HUES48 (cell line): ENCODE measurements around the gene GBF1.
"Not testable (repeated sequence)": the region's sequence is repeated elsewhere in the genome, so short reads cannot be mapped to it uniquely, and the experiment has no call there.

Source experiments
- H3K27ac ChIP-seq: one replicate; pipeline ENCODE4 v1.7.0; 2013; ENCODE audit warnings: low read depth, low read length, inconsistent platforms
- H3K27me3 ChIP-seq: 2 replicates; pipeline ENCODE4 v1.6.1; 2013; ENCODE audit warnings: mild to moderate bottlenecking, low read length; ENCODE audit not compliant: control insufficient read depth, insufficient read depth
- H3K36me3 ChIP-seq: 2 replicates; pipeline ENCODE4 v1.6.1; 2013; ENCODE audit warnings: low read length; ENCODE audit not compliant: control insufficient read depth, insufficient read depth
- H3K4me1 ChIP-seq: 2 replicates; pipeline ENCODE4 v1.6.1; 2013; ENCODE audit warnings: mild to moderate bottlenecking, low read length; ENCODE audit not compliant: control insufficient read depth, insufficient read depth
- H3K4me3 ChIP-seq: 2 replicates; pipeline ENCODE4 v1.5.1; 2013; ENCODE audit warnings: mild to moderate bottlenecking, low read depth, low read length
- H3K9ac ChIP-seq: 2 replicates; pipeline ENCODE4 v1.6.1; 2013; ENCODE audit warnings: mild to moderate bottlenecking, low read depth, low read length, moderate library complexity
- H3K9me3 ChIP-seq: 2 replicates; pipeline ENCODE4 v1.6.1; 2013; ENCODE audit warnings: low read length; ENCODE audit not compliant: control insufficient read depth, insufficient read depth

The GBF1 gene

GRCh38 chr10:102245082-102245931, at the start of gene GBF1:
Gene GBF1 (plus strand): TSS chr10:102245532. CDS start chr10:102258939, 13,407 bp downstream.
- peaks cover 32% of the 10 kb centered on the region for H3K27me3 ChIP-seq
- H3K36me3 ChIP-seq = no peaks in the 10 kb centered on the region
- no peaks in the 10 kb centered on the region for H3K9me3 ChIP-seq
- H3K27ac ChIP-seq = peak within 1 kb of the TSS; percentile 73
- peaks cover 18% of the 10 kb centered on the region for H3K4me1 ChIP-seq
- H3K9ac ChIP-seq = peak within 1 kb of the TSS; percentile 37; the same call in 1 of the 2 replicates
- H3K4me3 ChIP-seq = peak within 1 kb of the TSS; percentile 94

- peaks cover 15% of the 10 kb centered on the region for H3K9me3 ChIP-seq
Observed at GRCh38 chr10:102196893-102197292, 48.4 kb upstream of the GBF1 start.

GRCh38 chr10:102198027-102198426, 47.3 kb upstream of the GBF1 start:
- H3K9me3 ChIP-seq = peaks cover 17% of the 10 kb centered on the region
- H3K9ac ChIP-seq = no peak overlapping the region
- no peaks in the 10 kb centered on the region for H3K36me3 ChIP-seq
- H3K4me3 ChIP-seq = no peak overlapping the region
- H3K4me1 ChIP-seq = no peaks in the 10 kb centered on the region
- H3K27ac ChIP-seq = no peak overlapping the region
- no peaks in the 10 kb centered on the region for H3K27me3 ChIP-seq

More at GRCh38 chr10:102196893-102197292, 48.4 kb upstream of the GBF1 start:
- H3K36me3 ChIP-seq = no peaks in the 10 kb centered on the region
- no peaks in the 10 kb centered on the region for H3K27me3 ChIP-seq
- no peak overlapping the region for H3K27ac ChIP-seq
- H3K9ac ChIP-seq = no peak overlapping the region
- H3K4me3 ChIP-seq = no peak overlapping the region
- H3K4me1 ChIP-seq = no peaks in the 10 kb centered on the region

GRCh38 chr10:102200751-102201640, 44.3 kb upstream of the GBF1 start:
- peaks cover 30% of the 10 kb centered on the region for H3K9me3 ChIP-seq
- no peak overlapping the region for H3K27ac ChIP-seq
- no peak overlapping the region for H3K4me3 ChIP-seq
- no peaks in the 10 kb centered on the region for H3K36me3 ChIP-seq
- H3K4me1 ChIP-seq = no peaks in the 10 kb centered on the region
- no peak overlapping the region for H3K9ac ChIP-seq
- H3K27me3 ChIP-seq = no peaks in the 10 kb centered on the region

- no peak overlapping the region for H3K27ac ChIP-seq
- H3K9me3 ChIP-seq = peaks cover 30% of the 10 kb centered on the region
- H3K4me3 ChIP-seq = no peak overlapping the region
- no peak overlapping the region for H3K9ac ChIP-seq
- no peaks in the 10 kb centered on the region for H3K27me3 ChIP-seq
- H3K36me3 ChIP-seq = no peaks in the 10 kb centered on the region
- H3K4me1 ChIP-seq = no peaks in the 10 kb centered on the region
Observed at GRCh38 chr10:102202386-102202785, 42.9 kb upstream of the GBF1 start.

GRCh38 chr10:102208311-102209035, 36.9 kb upstream of the GBF1 start:
- H3K9ac ChIP-seq = no peak overlapping the region
- H3K27me3 ChIP-seq = no peaks in the 10 kb centered on the region
- H3K27ac ChIP-seq = no peak overlapping the region
- H3K9me3 ChIP-seq = peaks cover 12% of the 10 kb centered on the region
- H3K36me3 ChIP-seq = no peaks in the 10 kb centered on the region
- no peaks in the 10 kb centered on the region for H3K4me1 ChIP-seq
- H3K4me3 ChIP-seq = no peak overlapping the region

- no peak overlapping the region for H3K4me3 ChIP-seq
- no peaks in the 10 kb centered on the region for H3K27me3 ChIP-seq
- H3K27ac ChIP-seq = no peak overlapping the region
- no peaks in the 10 kb centered on the region for H3K4me1 ChIP-seq
- H3K9ac ChIP-seq = no peak overlapping the region
- H3K9me3 ChIP-seq = no peaks in the 10 kb centered on the region
- no peaks in the 10 kb centered on the region for H3K36me3 ChIP-seq
Observed at GRCh38 chr10:102211615-102212299, 33.6 kb upstream of the GBF1 start.

- not testable (repeated sequence) for H3K27me3 ChIP-seq, H3K9me3 ChIP-seq, H3K4me3 ChIP-seq
Observed at GRCh38 chr10:102213599-102213998, 31.7 kb upstream of the GBF1 start.

GRCh38 chr10:102219370-102219769, 26.0 kb upstream of the GBF1 start:
- Histone ChIP-seq H3K27me3 (peaks cover 4% of the 10 kb centered on the region; the same call in 1 of the 2 replicates), H3K4me3 (no peak overlapping the region), H3K27ac (no peak overlapping the region), H3K4me1 (no peaks in the 10 kb centered on the region), H3K9me3 (no peaks in the 10 kb centered on the region), H3K9ac (no peak overlapping the region), H3K36me3 (no peaks in the 10 kb centered on the region)

More at GRCh38 chr10:102213599-102213998, 31.7 kb upstream of the GBF1 start:
- H3K4me1 ChIP-seq, H3K36me3 ChIP-seq, H3K9ac ChIP-seq, H3K27ac ChIP-seq: not testable (repeated sequence)

- no peak overlapping the region for H3K4me3 ChIP-seq
- H3K9ac ChIP-seq = no peak overlapping the region
- no peaks in the 10 kb centered on the region for H3K9me3 ChIP-seq
- no peak overlapping the region for H3K27ac ChIP-seq
- no peaks in the 10 kb centered on the region for H3K36me3 ChIP-seq
- peaks cover 1% of the 10 kb centered on the region; the same call in 1 of the 2 replicates for H3K4me1 ChIP-seq
- peaks cover 13% of the 10 kb centered on the region for H3K27me3 ChIP-seq
Observed at GRCh38 chr10:102220612-102221011, 24.7 kb upstream of the GBF1 start.
